OCI-LY7 (cell line): ENCODE measurements around the gene DIPK1C.

Experiments
- CTCF ChIP-seq: fragments of 200-600 bp; sonication (generic); conservative IDR thresholded peaks from 2 replicates; pipeline ENCODE4 v1.5.1; 2014; ENCODE audit warnings: mild to moderate bottlenecking, antibody characterized with exemption, low read length, moderate library complexity, mixed read lengths
- EZH2phosphoT487 ChIP-seq: fragments of 200-600 bp; sonication (generic); IDR thresholded peaks from 2 replicates; pipeline ENCODE4 v1.6.1; 2018; ENCODE audit warnings: low read depth, borderline replicate concordance, mild to moderate bottlenecking, mixed run types, antibody characterized with exemption, low read length, moderate library complexity, mixed read lengths

- TF ChIP-seq CTCF (no peak), EZH2phosphoT487 (no peak)
Measured at GRCh38 chr18:74457725-74458421, 765 bp upstream of the DIPK1C start.
